ENCODE results near the gene F8A2. TPM values are rescaled to one million over a fixed set of nuclear protein-coding genes. Genes with fewer than 3 reads are reported as not detected.

F8A2 gene
- total and polyA plus RNA-seq, 9 of the 15 experiments (the other 6 are each of a cell fraction or from before 2014, with no cell fraction given) = not detected

DNA sequence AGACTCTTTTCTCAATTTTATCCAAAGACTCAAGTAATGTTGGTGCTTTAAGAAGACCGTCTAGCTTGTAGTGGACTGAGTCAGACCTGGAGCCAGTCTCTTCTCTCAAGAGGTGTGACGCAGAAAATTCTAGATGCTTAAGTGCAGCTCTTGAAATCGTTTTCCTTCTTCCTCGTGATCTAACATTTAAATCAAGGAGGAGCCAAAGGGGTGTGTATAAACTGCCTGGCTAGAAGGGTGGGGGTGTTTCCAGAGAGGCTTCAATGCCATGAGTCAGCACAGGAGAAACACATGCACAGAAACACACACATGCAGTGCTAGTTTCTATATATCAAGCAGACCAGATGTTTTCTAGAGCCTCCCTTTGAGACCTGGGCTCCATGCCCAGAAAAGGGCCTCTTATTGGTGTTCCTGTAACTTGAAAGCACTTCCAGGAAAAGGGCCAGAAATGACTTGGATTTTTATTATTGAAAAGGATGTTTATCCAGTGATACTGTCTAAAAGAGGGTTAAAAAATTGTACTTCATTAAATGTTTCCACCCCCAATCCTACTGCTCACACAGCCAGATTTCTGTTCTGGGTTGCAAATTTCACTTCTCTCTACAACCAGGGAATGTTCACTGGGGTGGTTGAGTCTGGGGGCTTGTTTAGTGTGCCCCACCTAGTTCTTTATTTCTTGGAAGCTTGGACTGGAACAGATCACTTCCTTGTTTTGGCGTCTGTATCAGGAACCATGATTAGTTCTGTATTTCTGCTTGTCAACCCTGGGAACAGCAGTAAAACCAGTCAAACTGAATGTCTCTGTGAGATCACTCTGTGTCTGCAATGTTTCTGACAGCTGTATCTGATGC lies 47.2 kb upstream of the F8A2 start, which contains the start of gene CLIC2 (continued):
- TF ChIP-seq, protein P1, sequence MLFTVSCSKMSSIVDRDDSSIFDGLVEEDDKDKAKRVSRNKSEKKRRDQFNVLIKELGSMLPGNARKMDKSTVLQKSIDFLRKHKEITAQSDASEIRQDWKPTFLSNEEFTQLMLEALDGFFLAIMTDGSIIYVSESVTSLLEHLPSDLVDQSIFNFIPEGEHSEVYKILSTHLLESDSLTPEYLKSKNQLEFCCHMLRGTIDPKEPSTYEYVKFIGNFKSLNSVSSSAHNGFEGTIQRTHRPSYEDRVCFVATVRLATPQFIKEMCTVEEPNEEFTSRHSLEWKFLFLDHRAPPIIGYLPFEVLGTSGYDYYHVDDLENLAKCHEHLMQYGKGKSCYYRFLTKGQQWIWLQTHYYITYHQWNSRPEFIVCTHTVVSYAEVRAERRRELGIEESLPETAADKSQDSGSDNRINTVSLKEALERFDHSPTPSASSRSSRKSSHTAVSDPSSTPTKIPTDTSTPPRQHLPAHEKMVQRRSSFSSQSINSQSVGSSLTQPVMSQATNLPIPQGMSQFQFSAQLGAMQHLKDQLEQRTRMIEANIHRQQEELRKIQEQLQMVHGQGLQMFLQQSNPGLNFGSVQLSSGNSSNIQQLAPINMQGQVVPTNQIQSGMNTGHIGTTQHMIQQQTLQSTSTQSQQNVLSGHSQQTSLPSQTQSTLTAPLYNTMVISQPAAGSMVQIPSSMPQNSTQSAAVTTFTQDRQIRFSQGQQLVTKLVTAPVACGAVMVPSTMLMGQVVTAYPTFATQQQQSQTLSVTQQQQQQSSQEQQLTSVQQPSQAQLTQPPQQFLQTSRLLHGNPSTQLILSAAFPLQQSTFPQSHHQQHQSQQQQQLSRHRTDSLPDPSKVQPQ (CRISPR knock-in tag; IDR thresholded peaks at IDR 0.05; ENCODE audit: borderline replicate concordance) = no peak
- peak; percentile 82 for TF ChIP-seq EP300 (IDR thresholded peaks at IDR 0.05; ENCODE audit: low read length)
- no peak for TF ChIP-seq KAT8 (IDR thresholded peaks at IDR 0.05; ENCODE audit: low read depth)
- no peak for TF ChIP-seq U2AF2 (optimal IDR thresholded peaks at IDR 0.05; ENCODE audit: low read depth, low read length)
- TF ChIP-seq, protein P2, sequence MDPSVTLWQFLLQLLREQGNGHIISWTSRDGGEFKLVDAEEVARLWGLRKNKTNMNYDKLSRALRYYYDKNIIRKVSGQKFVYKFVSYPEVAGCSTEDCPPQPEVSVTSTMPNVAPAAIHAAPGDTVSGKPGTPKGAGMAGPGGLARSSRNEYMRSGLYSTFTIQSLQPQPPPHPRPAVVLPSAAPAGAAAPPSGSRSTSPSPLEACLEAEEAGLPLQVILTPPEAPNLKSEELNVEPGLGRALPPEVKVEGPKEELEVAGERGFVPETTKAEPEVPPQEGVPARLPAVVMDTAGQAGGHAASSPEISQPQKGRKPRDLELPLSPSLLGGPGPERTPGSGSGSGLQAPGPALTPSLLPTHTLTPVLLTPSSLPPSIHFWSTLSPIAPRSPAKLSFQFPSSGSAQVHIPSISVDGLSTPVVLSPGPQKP (CRISPR knock-in tag; IDR thresholded peaks at IDR 0.05) = no peak
- TF ChIP-seq PML (IDR thresholded peaks at IDR 0.05; ENCODE audit: low read length) = peak; percentile 48; the same call in 1 of the 2 replicates
- TF ChIP-seq SREBF1 (IDR thresholded peaks at IDR 0.05; ENCODE audit: borderline replicate concordance, low read depth, low read length) = no peak
- no peak for TF ChIP-seq NR2C2 (CRISPR knock-in tag; IDR thresholded peaks at IDR 0.05)
- TF ChIP-seq NR2C2 (tag; IDR thresholded peaks at IDR 0.05) = no peak
- TF ChIP-seq MAZ (CRISPR knock-in tag; conservative IDR thresholded peaks at IDR 0.05 in 1 of 2, IDR thresholded peaks at IDR 0.05 in 1 of 2) = peak in 1 of 2 experiments; percentile 74; a peak in 2 of 4 replicates
- TF ChIP-seq ZNF644 (tag; IDR thresholded peaks at IDR 0.05; ENCODE audit: low read depth) = no peak
- TF ChIP-seq ZNF79 (CRISPR knock-in tag; IDR thresholded peaks at IDR 0.05; ENCODE audit: low read depth) = no peak
- TF ChIP-seq, protein P3, sequence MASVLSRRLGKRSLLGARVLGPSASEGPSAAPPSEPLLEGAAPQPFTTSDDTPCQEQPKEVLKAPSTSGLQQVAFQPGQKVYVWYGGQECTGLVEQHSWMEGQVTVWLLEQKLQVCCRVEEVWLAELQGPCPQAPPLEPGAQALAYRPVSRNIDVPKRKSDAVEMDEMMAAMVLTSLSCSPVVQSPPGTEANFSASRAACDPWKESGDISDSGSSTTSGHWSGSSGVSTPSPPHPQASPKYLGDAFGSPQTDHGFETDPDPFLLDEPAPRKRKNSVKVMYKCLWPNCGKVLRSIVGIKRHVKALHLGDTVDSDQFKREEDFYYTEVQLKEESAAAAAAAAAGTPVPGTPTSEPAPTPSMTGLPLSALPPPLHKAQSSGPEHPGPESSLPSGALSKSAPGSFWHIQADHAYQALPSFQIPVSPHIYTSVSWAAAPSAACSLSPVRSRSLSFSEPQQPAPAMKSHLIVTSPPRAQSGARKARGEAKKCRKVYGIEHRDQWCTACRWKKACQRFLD (CRISPR knock-in tag; IDR thresholded peaks at IDR 0.05) = no peak
- TF ChIP-seq, protein P4, sequence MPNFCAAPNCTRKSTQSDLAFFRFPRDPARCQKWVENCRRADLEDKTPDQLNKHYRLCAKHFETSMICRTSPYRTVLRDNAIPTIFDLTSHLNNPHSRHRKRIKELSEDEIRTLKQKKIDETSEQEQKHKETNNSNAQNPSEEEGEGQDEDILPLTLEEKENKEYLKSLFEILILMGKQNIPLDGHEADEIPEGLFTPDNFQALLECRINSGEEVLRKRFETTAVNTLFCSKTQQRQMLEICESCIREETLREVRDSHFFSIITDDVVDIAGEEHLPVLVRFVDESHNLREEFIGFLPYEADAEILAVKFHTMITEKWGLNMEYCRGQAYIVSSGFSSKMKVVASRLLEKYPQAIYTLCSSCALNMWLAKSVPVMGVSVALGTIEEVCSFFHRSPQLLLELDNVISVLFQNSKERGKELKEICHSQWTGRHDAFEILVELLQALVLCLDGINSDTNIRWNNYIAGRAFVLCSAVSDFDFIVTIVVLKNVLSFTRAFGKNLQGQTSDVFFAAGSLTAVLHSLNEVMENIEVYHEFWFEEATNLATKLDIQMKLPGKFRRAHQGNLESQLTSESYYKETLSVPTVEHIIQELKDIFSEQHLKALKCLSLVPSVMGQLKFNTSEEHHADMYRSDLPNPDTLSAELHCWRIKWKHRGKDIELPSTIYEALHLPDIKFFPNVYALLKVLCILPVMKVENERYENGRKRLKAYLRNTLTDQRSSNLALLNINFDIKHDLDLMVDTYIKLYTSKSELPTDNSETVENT (CRISPR knock-in tag; IDR thresholded peaks at IDR 0.05) = no peak
- no peak for TF ChIP-seq NELFE (IDR thresholded peaks at IDR 0.05; ENCODE audit: insufficient read depth, insufficient read length)
- peak; percentile 97 for TF ChIP-seq NFE2 (IDR thresholded peaks at IDR 0.05; ENCODE audit: low read depth)
- TF ChIP-seq MCM7 (IDR thresholded peaks at IDR 0.05) = no peak
- TF ChIP-seq, protein P5, sequence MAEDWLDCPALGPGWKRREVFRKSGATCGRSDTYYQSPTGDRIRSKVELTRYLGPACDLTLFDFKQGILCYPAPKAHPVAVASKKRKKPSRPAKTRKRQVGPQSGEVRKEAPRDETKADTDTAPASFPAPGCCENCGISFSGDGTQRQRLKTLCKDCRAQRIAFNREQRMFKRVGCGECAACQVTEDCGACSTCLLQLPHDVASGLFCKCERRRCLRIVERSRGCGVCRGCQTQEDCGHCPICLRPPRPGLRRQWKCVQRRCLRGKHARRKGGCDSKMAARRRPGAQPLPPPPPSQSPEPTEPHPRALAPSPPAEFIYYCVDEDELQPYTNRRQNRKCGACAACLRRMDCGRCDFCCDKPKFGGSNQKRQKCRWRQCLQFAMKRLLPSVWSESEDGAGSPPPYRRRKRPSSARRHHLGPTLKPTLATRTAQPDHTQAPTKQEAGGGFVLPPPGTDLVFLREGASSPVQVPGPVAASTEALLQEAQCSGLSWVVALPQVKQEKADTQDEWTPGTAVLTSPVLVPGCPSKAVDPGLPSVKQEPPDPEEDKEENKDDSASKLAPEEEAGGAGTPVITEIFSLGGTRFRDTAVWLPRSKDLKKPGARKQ (CRISPR knock-in tag; IDR thresholded peaks at IDR 0.05) = no peak
